Hindlimb muscle (tissue), 1 donor: ENCODE results near the gene CNPY4. TPM values are rescaled to one million over a fixed set of nuclear protein-coding genes. Genes with fewer than 3 reads are reported as not detected.
"Not testable (repeated sequence)": the region's sequence is repeated elsewhere in the genome, so short reads cannot be mapped to it uniquely, and the experiment has no call there.

ENCODE experiments used
- DNase-seq: peaks from one replicate; pipeline ENCODE4 v3.0.0-alpha.2; 2013
- polyA plus RNA-seq: library from polyadenylated mRNA; unstranded; fragments of 120-200 nt; gene quantifications from one replicate; pipeline ENCODE4 v1.2.1, GENCODE V29; 2013; ENCODE audit not compliant: insufficient read length

CNPY4 gene
- polyA plus RNA-seq, 1 donor: 29.7 TPM

DNA sequence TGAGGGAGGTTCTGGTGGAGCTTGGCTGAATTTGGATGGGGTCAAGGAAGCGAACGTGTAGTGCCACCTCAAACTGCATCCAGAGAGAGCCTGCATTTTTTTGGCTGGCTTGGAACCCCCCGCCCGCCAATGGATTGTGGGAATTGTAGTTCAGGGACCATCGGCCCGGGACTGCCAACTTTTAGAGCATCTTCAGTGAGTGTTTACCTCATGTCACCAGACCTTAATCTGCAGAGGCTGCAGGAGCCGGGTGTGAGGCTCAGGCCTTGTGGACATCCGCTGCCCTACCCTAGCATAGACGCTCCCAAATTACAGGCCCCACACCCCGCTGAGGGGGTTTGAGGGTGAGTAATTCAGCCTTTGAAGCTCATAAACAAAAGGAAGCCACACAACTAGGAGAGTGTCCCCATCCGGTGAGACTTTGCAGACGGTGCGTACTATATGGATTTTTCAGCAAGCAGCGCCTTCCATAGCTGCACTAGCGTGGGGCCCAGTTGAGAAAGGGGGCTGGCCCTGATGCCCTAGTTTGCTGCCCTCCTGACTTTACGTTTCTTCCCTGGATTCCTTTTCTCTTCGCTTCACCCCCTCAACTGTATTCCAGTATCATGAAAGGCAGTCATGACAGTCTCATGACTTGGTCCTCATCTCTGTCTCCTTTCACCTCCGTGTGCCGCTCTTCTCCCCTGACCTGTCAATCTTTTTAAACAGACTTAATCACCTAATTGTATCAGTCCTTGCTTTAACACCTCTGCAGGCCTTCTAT is 717 bp downstream of the CNPY4 start:
- DNase-seq: peak; percentile 79

DNA sequence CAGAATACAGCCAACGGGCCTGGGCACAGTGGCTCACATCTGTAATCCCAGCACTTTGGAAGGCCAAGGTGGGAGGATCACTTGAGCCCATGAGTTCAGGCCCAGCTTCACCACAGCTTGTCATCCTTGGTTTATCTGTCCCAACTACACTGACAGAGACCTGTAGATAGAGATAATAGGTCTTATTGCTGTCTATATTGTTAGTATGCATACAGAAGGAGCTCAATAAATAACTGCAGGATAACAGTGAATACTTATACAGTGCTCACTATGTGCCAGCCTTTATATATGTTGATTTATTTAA is 1.3 kb downstream of the CNPY4 start:
- DNase-seq: no peak

DNA sequence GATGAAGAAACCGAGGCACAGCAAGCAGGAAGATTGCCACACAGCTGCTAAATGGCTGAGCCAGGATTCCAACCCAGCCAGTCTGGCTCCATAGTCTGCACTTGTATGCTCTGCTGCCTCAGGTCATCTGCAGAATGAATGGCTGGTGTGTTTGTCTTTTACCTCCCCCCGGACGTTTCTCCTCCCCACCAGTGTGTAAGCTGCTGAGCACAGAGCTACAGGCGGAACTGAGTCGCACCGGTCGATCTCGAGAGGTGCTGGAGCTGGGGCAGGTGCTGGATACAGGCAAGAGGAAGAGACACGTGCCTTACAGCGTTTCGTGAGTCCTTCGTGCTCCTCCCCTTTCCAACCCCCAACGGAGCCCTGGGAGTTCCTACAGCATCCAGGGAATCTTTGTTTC is 2.6 kb downstream of the CNPY4 start:
- DNase-seq: no peak

DNA sequence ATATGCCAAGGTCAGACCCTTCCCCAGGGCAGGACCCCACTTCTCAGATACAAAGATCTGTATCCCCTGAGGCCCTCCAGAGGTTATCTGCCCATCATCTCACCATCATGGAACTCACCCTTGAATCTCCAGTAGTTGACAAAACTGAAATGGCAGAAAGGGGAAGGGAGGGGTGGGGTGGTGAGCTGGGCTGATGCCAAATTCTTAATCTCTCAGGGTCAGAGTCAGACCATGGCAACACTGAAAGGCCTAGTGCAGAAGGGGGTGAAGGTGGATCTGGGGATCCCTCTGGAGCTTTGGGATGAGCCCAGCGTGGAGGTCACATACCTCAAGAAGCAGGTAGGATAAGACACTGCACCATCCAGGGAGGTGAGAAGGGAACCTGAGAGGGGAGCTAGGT is 3.1 kb downstream of the CNPY4 start:
- DNase-seq: no peak

DNA sequence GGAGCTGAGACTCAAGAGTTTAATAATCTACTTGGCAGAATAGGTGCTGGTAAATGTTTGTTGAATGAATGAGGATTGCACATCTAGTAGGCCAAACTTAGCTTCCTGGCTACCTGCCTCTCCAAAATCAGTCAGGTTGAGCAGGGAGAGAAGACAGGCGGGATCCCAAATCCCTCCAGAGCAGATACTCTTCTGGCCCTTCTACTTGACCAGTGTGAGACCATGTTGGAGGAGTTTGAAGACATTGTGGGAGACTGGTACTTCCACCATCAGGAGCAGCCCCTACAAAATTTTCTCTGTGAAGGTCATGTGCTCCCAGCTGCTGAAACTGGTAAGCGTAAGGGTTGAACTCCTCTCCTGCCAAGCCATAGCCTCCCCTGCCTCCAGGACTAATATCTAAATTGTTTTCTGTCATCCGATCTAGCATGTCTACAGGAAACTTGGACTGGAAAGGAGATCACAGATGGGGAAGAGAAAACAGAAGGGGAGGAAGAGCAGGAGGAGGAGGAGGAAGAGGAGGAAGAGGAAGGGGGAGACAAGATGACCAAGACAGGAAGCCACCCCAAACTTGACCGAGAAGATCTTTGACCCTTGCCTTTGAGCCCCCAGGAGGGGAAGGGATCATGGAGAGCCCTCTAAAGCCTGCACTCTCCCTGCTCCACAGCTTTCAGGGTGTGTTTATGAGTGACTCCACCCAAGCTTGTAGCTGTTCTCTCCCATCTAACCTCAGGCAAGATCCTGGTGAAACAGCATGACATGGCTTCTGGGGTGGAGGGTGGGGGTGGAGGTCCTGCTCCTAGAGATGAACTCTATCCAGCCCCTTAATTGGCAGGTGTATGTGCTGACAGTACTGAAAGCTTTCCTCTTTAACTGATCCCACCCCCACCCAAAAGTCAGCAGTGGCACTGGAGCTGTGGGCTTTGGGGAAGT is 5.1 kb downstream of the CNPY4 start:
- DNase-seq: no peak

DNA sequence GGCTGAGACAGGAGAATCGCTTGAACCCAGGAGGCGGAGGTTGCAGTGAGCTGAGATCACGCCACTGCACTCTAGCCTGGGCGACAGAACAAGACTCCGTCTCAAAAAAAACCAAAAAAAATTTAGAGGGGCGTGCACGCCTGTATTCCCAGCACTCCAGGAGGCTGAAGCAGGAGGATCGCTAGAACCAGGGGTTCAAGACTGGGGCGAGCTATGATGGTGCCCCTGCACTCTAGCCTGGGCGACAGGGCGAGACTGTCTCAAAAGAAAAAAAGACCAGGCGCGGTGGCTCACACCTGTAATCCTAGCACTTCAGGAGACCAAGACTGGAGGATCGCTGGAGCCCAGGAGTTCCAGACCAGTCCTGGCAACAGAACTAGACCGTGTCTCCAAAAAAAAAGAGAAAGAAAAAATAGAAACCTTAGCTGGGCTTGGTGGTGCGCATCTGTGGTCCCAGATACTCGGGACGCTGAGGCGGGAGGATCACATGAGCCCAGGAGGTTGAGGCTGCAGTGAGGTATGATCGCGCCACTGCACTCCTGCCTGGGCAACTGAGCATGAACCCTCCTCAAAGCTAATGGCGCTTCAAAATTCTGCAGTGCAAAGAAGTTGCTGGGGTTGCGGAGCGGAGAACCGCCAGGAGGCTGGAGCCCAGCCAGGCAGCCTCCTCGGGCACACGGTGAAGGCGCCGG is 7.0 kb downstream of the CNPY4 start:
- DNase-seq: no peak

DNA sequence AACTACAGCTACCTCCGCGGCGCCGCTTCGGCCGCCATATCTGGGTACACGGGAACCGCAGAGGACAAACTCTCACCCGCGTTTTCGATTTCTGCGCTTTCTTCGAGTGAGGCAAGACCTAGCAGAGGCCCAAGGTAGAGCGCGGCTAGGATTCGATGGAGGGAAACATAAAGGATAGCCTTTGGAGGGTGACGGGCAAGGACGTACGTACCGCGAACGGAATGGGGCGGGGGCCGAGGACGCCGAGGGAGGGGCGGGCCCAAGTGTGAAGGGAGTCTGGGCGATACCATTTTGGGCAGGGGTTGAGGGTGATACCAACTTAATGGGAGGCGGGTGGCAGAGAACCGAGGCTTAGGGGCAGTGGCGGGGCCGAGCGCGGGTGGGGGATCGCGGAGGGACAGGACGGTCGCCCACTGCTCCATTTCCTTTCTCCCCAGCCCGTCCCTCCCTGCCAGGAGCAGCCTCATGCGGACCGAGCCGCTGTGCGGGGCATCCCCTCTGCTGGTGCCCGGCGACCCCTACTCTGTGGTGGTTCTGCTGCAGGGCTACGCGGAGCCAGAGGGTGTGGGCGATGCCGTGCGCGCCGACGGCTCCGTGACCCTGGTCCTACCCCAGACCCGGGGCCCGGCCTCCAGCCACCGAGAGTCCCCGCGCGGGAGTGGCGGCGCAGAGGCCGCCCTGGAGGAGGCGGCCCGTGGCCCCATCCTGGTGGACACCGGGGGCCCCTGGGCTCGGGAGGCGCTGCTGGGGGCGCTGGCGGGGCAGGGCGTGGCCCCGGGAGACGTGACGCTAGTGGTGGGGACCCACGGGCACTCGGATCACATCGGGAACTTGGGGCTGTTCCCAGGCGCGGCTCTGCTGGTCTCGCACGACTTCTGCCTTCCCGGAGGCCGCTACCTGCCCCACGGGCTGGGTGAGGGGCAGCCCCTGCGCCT is 7.8 kb downstream of the CNPY4 start, which contains the start of gene MBLAC1:
Gene MBLAC1, plus strand, starts transcription at position 37 of the 935 bp plus-strand sequence. Its CDS starts 429 bp downstream, at position 466.
- peak; percentile 94 for DNase-seq

DNA sequence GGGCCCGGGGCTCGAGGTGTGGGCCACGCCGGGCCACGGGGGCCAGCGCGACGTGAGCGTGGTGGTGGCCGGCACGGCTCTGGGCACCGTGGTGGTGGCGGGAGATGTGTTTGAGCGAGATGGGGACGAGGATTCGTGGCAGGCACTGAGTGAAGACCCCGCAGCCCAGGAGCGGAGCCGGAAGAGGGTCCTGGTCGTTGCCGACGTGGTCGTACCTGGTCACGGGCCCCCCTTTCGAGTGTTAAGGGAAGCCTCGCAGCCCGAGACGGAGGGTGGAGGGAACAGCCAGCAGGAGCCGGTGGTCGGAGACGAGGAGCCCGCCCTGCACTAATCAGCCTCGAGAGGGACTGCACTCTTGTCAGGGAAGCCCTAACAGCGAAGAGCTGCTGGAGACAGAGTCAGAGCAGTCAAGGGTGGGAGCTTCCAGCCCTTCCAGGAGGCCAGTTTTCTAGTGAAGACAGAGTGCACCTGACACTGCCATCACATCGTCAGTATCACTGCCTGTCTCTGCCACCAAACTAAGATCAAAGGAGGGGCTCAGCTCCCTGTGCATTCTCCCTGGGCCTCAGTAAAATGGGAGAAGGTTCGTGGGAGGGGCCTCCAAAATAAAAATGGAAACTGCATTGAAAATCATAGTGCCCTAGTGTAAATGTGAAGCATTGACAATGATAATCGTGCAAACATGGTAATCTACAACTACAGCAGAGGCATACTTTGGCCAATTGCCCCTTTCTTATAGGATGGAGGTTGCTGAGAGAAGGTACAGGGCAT is 8.6 kb downstream of the CNPY4 start:
- DNase-seq: peak; percentile 32

DNA sequence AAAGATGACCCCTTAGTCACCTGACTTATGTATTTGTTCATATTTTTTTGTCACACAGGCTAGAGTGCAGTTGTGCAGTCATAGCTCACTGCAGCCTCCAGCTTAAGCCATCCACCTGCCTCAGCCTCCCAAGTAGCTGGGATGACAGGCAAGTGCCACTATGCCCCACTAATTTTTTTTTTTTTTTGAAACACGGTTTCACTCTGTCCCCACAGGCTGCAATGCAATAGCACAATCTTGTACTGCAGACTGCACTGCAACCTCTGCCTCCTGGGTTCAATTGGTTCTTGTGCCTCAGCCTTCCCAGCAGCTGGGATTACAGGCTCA is 9.2 kb downstream of the CNPY4 start:
- DNase-seq: no peak

DNA sequence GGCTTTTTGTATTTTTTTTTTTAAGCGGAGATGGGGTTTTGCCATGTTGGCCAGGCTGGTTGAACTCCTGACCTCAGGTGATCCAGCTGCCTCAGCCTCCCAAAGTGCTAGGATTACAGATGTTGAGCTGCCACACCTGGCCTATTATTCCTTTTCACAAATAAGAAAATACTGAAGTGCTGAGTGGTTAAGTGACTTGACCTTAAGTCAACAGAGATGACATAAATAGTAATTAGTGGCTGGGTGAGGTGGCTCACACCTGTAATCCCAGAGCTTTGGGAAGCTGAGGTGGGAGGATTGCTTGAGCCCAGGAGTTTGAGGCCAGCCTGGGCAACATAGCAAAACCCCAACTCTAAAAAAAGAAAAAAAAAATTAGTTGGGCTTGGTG is 10.8 kb downstream of the CNPY4 start:
- not testable (repeated sequence) for DNase-seq

DNA sequence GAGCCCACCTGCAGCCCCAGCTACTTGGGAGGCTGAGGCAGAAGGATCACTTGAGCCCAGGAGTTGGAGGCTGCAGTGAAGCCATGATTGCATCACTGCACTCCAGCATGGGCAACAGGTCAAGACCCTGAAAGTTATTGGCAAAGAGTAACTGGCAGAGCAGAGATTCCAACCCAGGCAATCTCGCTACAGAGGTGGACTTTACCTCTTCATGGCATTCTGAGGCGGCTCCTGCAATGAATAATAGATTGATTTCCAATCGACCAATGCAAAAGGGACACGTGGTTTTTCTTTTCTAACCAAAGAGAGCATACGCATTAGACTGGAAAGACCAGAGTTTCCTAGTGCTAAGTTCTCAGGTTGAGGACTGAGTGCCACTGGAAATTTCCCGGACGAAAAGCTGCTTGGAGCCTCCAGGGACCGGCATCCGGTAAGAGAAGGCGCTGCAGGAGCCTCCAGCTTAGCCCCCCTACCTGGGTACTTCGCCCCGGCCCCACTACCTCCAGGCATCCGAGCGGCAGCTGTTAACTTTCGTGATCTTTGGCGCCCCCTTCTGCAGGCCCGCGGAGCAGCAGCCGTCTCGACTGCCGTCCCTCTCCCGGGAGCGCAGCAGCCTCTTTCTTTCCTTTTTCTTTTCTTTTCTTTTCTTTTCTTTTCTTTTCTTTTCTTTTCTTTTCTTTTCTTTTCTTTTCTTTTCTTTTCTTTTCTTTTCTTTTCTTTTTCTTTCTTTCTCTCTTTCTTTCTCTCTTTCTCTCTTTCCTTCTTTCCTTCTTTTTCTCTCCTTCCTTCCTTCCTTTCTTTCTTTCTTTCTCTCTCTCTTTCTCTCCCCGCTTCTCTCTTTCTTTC is 11.4 kb downstream of the CNPY4 start:
- DNase-seq: peak; percentile 73

DNA sequence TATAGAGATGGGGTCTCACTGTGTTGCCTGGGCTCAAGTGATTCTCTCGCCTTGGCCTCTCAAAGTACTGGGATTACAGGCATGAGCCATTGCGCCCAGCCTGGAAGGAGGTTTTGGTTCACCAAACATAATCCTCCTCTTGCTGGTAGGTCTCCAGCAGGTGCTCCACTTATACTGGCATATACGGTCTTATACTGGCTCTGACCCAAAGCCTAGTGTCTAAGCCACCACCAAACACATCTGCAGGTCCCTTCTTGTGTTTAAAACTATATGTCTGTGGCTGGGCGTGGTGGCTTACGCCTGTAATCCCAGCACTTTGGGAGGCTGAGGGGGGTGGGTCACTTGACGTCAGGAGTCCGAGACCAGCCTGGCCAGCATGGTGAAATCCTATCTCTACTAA is 12.7 kb downstream of the CNPY4 start:
- no peak for DNase-seq

DNA sequence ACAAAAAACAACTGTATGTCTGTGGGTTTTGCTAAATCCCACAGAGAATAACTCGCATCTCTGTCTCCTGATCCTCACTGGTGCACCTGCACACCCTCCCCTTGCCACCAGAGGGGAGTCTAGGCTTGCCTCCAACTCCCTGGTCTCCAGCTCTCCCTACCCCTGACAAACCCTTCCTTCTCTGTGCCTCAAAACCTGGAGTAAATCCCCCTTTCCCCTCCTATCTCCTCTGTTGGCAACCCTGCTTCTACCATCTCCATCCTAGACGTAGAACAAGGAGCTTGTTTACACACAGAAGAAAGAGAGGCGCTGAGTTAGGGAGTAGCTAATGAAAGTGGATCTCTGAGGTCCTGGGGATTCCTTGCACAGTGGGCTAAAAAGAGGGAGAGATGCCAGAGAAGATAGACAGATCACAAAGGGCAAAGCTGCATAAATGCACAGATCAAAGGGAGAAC is 13.3 kb downstream of the CNPY4 start:
- peak; percentile 53 for DNase-seq

DNA sequence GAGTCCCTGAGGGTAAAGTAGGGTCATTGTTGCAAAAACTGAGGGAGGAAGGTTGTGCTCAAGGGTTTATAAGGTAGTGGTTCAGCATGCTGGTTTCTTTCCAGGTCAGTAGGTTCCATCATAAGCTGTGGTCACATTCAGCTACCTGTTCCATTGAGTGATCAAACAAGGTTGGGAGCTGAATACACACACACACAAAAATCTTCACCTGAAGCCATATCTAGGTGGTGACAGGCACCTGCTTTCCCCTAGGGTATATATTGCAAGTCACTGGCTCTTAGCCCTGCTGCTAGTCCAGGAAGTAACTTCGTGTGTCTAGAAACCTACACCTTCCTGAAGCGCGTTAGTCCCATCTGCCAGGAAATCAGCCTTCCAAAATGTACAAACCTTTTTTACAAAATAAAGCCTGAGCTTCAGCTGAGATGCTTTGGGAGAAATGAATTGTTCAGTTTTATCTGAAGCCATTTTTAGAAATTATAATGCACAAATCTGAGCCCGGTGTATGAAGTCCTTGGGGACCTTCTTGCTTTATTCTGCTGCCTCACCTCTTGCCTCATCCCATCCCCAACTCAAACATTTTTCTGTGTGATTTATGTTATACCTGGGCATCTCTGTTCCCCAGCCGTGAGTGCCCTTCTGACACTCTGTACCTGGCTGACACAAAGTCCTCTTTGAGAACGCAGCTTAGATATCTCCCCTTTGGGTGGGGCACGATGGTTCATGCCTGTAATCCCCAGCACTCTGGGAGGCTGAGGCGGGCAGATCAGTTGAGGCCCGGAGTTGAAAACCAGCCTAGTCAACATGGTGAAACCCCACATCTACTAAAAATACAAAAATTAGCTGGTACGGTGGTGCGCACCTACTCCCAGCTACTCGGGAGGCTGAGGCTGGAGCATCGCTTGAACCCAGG is 18.7 kb downstream of the CNPY4 start:
- DNase-seq: no peak

DNA sequence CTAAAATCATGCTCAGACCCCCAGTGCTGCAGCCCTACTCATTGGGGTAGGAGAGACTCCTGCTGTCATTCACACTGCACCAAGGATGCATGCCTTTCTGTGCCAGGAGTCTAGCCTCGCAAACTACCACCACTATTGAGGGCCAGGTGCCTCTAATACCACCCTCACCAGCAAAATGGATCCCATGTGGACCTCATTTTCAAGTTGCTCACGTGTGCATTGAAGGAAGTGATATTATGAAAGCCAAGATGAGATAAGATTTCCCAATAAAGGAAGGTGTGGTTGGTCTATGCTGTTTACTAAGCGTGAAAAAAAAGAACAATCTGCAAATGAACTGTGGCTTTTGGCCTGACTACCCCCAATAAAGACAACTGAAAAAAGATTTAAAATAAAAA is 22.1 kb downstream of the CNPY4 start:
- DNase-seq: no peak

DNA sequence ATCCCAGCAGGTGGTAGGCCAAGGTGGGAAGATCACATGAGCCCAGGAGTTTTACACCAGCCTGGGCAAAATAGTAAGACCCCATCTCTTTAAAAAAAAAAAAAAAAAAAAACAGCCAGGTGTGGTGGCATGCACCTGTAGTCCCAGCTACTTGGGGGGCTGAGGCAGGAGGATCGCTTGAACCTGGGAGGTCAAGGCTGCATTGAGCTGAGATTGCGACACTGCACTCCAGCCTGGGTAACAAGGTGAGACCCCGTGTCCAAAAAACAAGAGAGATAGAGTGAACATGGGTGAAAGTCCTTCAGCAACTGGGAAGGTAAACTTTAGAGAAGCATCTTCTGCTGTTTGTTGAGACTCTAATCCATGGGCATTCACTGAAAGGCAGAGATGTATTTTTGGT is 23.0 kb downstream of the CNPY4 start:
- DNase-seq: no peak

DNA sequence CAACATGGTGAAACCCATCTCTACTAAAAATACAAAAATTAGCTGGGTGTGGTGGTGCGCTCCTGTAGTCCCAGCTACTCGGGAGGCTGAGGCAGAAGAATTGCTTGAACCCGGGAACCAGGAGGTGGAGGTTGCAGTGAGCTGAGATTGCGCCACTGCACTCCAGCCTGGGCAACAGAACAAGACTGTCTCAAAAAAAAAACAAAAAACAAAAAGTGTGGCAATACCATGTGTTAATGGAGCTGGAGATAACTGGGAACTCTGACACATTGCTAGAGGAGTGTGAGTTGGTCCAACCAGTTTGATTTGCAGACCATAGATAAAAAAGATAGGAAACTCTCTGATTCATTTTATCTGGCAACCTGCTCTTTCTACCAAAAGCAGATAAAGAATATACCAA is 26.9 kb downstream of the CNPY4 start:
- not testable (repeated sequence) for DNase-seq

DNA sequence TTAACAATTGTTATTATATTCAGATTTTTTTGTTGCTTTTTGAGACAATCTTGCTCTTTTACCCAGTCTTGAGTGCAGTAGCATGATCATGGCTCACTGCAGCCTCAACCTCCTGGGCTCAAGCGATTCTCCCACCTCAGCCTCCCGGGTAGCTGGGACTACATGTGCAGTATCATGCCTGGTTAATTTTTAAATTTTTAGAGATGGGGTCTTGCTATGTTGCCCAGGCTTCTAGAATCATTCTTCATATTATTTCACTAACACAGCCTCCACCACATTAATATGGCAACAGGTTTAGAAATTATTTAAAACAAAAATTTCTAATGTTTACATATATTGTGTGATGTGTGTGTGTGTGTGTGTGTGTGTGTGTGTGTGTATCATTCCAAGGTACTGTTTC is 27.8 kb downstream of the CNPY4 start:
- DNase-seq: no peak

DNA sequence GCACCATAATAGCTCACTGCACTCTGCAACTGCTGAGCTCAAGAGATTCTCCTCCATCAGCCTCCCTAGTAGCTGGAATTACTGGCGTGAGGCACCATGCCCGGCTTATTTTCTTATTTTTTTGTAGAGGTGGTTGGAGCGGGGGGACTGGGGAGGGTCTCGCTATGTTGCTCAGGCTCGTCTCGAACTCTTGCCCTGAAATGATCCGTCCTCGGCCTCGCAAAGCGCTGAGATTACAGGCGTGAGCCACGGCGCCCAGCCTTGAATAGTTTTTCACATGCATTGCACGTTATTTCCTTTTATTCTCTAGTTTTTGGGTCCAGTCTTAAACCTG is 28.8 kb downstream of the CNPY4 start:
- DNase-seq: no peak
